T-helper 9 cell (primary cell): ENCODE results near the gene ERO1B.
"Not testable (repeated sequence)": the region's sequence is repeated elsewhere in the genome, so short reads cannot be mapped to it uniquely, and the experiment has no call there.

Experiments used
- DNase-seq: peaks from one replicate; pipeline ENCODE4 v3.0.0-alpha.2; 2020

Gene ERO1B

DNA sequence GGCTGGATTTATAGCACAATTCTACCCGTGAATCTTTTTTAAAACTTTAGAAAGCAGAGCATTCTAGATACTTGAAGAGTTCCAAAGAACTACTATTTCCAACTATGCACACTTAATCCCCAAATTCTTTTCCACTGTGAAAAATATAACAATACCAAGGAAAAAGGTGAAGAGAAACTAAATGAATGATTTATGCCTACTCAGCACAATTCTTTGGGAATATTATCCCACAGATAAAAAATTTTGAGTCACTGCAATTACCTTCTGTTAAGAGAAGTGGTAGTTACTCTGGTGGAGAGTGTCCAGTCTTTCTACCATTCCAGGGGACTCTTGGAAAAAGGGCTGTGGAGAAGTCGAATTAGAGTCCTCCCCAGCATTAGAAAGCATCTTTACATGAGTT is 39.2 kb downstream of the ERO1B start:
- DNase-seq, result no peak

DNA sequence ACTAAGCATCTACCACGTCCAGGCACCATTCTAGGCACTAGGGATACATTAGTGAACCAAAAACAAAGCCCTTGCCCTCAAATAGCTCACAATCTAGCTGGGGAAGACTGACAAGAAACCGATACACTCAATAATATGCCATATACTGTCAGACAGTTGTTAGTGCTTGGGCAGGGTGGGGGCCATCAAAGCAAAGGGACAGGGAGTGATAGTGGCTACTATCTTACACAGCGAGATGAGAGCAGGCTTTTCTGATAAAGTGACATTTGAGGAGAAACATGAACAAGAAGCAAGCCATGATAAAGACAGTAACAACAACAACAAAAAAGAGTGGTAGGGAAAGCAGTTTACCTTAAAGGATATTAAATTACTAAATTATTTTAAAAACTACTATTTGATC is 41.1 kb downstream of the ERO1B start:
- no peak for DNase-seq

DNA sequence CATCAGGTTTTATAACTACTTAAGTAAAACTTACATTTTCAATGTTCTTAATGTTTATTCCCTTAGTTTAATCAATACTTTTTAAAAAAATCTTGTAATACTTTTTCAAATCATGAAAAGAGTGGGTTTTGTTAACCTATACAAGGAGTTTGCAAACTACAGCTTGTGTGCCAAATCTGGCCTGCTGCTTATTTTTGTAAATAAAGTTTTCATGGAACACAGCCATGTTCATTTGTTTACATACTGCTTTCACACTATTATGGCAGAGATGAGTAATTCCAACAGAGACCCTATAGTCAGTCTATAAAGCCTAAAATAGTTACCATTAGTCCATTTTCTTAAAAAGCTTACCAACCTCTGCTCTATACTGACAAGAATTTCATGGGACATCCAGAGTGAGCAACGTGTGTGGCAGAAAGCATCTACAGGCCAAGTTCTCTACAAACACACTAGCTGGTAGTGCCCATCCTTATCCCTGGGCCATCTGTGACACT is 42.6 kb downstream of the ERO1B start:
- DNase-seq, result no peak

DNA sequence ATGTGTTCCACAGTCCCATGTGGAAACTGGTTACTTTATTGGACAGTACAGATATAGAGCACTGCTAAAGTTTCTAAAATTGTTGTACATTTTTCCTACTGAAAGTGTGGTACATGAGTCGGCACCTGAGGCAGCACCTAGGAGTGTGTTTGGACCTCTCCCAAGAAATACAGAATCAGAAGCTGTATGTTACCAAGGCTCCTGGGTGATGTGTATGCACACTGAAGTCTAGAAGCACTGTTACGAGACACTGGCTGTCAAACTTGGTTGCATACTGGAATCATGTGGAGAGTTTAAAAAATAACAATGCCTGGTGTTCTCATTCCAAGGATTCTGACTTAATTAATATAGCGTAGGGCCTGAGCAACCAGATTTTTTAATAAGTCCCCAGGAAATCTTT is 46.6 kb downstream of the ERO1B start:
- DNase-seq, result no peak

DNA sequence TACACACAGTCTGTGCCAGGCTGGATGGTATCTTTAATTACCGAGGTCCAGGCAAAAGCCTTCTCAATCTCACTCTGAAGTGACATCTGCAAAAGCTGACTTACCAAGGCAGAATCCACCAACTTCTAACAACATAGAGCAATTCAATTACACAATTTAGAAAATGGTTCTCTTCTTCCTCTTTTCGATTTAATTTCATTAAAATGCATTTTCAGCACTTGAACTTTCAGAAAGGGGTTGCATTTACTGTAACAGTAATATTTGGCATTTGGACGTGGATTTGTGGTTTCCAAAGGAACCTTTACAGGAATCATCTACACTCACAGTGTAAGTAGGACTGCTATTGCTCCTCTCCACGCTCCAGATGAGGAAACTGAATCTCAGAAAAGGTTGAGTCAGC is 53.3 kb downstream of the ERO1B start:
- no peak for DNase-seq

DNA sequence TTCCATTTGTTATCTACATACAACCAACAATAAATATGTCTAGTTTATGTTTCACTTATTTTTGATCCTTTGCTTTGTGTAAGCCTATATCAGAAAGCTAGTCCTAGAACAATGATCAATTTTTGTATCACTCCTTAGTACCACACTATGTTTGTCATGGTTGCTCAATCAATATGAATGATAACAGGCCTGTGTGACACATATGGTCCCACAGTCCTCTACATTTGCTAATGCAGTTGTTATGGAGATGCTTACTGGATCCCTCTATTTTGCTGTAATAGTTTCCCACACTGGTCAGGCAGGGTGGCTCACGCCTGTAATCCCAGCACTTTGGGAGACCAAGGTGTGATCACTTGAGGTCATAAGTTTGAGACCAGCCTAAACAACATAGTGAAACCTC is 59.1 kb downstream of the ERO1B start:
- no peak for DNase-seq

DNA sequence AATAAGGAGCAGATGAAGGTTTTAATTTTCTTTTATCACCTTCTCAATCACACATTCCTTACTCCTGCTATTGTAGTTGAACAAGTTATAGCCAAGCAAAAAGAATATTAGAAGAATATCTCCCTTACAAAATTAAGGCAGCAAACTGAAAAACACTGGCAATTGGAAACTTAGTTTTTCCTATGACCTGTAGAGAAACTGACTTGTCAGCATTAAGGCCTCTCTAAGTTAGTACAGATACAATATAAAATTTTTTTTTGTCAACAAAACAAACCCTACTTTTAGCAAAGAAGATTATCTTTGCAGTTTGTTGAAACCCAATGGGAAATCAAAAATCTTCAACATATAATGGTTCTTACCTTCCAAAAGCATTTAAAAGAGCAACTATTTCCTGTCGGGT is 61.3 kb downstream of the ERO1B start:
- no peak for DNase-seq

DNA sequence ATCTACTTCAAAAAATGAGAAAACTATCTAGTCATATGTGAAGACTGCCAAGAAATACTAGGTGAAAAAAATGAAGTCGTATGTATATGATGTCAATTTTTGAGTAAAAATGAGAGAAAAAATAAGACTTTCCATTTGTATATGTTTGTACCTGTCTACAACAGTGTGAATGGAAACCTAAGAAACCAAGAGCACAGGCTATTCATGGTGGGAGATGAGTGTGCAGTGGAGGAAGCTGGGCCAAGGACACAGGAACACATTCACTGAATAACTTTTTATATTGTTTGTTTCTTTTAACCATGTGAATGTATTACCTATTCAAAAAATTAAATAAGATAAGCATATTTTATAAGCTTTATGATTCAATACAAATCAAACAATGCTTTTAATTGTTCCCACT is 67.0 kb downstream of the ERO1B start:
- DNase-seq, result no peak

DNA sequence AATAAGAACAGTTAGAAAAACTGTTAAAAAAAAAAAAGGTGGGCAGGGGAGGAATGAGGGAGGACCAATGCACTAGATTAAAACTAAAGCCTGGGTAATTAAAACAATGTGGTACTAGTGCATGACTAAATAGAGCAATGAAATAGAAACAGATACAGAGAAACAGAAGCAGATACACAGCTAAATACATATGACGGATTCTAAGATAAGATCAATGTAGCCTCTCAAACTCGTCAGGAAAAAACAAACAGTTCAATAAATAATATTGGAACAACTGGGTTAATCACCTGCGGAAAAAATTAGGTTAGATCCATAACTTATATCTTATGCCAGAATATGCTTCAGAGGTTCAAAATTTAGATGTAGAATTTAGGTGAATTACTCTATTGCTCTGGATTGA is 68.2 kb downstream of the ERO1B start:
- no peak for DNase-seq

DNA sequence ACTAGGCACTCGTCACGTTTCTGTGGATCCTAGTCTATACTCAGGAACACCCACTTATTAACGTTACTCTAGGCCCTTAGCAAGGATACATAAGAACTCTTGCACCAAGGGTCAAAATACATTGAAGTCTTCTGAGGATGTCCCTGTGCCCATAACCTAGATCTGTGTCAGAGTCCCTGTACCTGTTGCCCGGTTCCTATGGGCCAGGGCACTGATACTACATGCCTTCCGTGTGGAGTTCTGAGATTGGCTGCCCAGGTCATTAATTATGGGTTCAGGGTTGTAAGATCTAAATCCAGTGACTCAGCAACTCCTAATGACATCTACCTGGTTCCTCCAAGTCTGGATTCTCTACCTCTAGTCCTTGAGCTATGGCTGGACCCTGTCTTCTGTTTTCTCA is 69.9 kb downstream of the ERO1B start:
- no peak for DNase-seq

DNA sequence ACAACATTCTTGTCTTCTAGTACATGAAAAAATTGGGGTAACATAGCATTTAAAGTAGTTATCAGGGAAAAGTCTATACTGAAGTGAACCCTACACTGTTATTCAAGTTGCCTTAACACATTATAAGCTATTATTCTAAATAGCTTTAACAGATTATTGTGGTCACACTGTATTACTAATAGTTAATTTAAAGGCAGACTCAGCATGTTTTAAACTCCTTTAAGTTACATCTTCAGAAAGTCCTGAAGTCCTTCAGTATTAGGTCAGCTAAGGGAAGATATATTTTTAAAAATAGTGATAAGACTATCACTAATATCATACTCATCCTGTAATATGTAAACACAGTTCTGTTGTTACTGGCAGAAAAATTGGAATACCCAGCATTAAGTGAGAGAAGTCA is 72.0 kb downstream of the ERO1B start:
- DNase-seq, result no peak

DNA sequence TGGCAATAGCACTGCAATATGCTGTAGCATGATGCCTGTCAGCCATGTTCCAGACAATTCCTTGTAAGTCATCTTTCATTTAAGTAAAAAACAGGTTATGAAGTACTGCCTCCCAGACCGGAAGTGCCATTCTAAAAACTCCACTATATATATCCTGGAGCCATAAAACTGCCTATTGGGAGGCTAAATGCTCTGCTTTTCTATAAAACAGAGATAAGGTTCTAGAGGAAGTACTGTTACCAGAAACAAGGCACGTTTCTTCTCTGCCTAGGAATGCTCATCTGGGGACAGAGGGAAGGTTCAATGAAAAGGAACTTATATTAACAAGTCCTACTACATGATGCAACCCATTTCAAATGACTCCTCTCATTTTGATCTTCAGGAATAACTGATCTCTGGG is 72.6 kb downstream of the ERO1B start:
- DNase-seq, result no peak

DNA sequence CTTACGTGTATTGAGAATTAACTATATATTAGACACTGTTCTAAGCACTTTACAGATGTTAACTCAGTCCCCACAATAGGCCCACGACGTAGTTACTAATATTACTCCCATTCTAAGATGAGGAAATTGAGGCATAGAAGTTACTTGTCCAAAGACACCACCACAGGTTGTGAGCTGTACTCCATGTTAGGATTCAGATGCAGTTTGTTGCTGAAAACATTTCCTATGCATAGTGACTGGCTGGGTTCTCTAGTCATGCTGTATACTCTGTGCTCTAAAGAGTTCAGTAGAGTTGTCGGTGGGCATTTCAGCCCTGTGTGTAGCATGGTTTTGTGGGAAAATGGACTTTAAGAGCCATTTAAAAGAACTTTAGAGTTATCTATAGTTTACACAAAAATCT is 74.2 kb downstream of the ERO1B start:
- no peak for DNase-seq

DNA sequence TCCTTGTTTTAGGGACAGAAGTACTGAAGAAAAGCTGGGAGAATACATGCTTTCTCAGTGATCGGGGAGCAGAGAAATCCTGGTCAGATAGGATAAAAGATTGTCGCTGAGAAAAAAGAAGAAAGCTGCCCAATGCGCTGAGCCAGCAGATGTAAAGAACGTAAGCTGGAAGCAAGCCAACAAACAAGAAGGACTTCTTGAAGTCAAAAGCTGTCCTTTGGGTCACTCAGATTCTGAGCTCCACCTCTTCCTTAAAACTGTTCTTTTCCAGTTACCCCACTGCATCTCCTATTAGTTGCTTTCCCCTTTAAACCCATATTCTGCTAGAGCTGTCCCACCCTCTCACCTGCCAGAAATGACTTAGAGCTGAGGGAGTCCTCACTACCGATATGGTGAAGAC is 74.6 kb downstream of the ERO1B start:
- no peak for DNase-seq

DNA sequence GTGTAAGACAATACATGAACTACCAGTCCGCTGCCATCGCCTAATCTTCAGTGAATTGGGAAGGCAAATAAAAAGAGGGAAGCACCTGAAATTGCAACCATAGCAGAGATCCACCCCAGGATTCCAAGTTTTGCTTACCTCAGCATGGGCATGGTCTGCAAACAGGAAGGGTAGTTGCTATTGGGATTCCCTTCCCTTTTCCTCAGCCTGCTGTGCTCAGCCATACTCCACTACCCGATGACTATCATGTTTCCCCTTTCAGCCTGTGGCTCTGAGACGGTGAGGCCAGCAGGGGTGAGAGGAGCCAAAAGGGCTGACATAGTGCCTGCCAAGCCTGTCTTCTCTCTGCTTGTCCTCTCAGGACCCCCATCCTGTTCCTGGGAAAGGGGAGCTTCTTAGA is 75.2 kb downstream of the ERO1B start:
- no peak for DNase-seq

DNA sequence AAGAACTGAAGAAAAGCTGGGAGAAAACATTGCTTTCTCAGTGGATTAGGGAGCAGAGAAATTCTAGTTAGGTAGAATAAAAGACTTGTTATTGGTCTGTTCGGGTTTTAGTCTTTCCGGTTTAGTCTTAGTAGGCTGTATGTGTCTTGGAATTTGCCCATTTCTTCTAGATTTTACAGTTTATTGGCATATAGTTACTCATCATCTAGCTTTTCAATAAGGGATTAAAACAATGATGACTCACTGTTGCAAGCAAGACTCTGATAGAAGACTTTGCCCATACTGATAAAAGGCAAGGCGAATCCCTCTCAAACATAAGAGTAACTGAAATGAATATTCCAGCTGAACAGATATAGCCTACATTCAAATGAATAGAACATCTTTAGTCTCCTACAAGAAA is 77.1 kb downstream of the ERO1B start:
- no peak for DNase-seq

DNA sequence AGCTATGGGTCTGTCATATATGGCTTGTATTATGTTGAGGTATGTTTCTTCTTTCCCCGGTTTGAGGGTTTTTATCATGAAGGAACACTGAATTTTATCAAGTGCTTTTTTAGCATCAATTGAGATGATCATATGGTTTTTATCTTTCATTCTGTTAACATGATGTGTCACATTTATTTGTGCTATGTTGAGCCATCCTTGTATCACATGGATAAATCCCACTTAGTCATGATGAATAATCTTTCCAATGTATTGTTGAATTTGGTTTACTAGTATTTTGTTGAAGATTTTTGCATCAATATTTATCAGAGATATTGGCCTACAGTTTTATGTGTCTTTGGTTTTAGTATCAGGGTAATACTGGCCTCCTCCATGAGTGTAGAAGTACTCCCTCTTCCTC is 77.7 kb downstream of the ERO1B start:
- DNase-seq, result no peak

DNA sequence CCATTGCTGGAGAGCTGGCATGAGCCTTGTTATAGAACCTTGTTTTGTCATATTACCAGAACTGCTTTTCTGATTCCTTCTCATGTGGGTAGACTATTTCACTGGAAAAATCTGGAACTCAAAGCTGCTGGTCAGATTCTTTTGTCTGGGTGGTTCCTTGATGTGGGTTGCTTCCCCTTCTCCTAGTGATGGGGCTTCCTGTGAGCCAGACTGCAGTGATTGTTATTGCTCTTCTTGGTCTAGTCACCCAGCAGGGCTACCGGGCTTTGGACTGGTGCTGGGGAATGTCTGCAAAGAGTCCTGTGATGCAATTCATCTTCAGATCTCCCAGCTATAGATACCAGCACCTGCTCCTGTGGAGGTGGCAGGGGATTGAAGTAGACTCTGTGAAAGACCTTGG is 80.0 kb downstream of the ERO1B start:
- DNase-seq, result no peak

DNA sequence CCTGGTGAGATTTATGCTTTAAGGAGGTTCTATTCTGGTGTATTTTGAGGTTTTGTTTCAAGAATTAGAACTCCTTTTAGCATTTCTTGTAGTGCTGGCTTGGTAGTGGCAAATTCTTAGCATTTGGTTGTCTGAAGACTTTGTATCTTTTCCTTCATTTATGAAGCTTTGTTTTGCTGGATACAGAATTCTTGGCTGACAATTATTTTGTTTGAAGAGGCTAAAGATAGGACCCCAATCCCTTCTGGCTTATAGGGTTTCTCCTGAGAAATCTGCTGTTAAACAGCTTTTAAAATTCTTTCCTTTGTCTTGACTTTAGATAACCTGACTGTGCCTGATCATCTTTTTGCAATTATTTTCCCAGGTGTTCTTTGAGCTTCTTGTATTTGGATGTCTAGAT is 80.8 kb downstream of the ERO1B start:
- DNase-seq, result no peak

DNA sequence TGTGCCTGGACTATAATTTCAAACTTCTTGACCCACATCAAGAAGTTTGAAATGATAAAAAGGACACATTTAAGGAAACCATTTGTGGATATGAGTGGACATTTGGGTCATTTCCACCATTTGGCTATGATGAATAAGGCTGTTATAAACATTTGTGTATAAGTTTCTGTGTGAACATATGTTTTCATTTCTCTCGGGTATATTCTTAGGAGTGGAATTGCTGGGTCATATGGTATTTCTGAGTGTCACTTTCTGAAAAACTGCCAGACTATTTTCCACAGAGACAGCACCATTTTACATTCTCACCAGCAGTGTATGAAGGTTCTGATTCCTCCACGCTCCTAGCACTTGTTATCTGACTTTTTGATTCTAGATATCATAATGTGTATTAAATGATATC is 88.6 kb downstream of the ERO1B start:
- DNase-seq, result no peak

DNA sequence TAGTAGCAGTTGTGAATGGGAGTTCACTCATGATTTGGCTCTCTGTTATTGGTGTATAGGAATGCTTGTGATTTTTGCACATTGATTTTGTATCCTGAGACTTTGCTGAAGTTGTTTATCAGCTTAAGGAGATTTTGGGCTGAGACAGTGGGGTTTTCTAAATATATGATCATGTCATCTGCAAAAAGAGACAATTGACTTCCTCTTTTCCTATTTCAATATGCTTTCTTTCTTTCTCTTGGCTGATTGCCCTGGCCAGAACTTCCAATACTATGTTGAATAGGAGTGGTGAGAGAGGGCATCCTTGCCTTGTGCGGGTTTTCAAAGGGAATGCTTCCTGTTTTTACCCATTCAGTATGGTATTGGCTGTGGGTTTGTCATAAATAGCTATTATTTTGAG is 93.7 kb downstream of the ERO1B start:
- not testable (repeated sequence) for DNase-seq

DNA sequence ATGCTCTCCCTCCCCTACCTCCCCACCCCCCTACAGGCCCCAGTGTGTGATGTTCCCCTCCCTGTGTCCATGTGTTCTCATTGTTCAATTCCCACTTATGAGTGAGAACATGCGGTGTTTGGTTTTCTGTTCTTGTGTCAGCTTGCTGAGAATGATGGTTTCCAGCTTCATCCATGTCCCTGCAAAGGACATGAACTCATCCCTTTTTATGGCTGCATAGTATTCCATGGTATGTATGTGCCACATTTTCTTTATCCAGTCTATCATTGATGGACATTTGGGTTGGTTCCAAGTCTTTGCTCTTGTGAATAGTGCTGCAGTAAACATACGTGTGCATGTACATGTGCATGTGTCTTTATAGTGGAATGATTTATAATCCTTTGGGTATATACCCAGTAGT is 95.3 kb downstream of the ERO1B start:
- not testable (repeated sequence) for DNase-seq

DNA sequence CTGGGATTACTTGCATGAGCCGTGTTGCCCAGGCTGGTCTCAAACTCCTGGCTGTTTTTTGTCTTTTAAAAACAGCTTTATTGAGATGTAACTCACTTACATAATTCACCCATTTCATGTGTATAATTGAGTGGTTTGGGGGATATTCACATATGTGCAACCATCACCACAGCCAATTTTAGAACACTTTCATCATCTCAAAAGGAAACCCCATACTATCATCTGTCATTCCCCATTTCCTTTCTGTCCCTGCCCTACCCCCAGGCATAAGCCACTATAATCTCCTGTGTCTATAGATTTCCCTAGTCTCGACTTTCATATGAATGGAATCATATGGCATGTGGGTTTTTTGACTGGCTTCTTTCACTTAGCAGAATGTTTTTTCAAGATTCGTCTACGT is 96.1 kb downstream of the ERO1B start:
- no peak for DNase-seq

DNA sequence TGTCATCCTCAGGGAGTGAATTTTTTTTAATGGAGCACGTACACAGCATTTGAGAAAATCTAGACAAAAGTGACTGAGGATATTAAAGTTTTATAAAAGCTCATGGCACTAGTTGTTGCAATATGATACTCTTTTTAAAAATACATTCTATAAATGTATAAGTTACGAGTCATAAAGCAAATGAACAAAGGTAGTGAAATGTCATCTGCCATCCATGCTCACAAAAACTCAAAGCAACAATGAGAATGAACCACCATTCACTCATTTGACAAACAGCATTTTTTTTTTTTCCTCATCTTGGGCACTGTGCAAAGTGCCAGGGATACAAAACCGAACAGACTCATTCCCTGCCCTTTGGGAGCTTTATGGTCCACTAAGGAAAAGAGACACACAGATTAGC is 100.7 kb downstream of the ERO1B start:
- no peak for DNase-seq

DNA sequence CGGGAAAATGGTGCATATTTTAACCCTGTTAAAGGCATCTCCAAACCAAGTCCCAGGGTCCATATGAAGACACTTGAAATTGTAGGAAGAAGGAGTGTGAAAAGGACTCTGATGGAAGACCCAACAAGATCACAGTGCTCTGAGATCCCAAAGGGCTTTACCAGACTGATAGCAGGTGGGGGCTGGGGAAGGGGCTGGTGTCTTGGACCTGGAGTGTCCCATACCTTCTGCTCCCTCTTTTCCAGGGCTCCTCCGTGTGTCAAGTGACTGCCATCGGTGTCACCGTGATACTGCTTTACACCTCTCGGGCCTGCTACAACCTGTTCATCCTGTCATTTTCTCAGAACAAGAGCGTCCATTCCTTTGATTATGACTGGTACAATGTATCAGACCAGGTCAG is 102.1 kb downstream of the ERO1B start:
- DNase-seq, result no peak
